RKO (cell line): ENCODE data around the gene ASCC3.
"Not testable (repeated sequence)": the region's sequence is repeated elsewhere in the genome, so short reads cannot be mapped to it uniquely, and the experiment has no call there.

Experiments used
- DNase-seq: peaks from one replicate; pipeline ENCODE4 v3.0.0-alpha.2; 2016; ENCODE audit warnings: low spot score

Gene ASCC3

DNA sequence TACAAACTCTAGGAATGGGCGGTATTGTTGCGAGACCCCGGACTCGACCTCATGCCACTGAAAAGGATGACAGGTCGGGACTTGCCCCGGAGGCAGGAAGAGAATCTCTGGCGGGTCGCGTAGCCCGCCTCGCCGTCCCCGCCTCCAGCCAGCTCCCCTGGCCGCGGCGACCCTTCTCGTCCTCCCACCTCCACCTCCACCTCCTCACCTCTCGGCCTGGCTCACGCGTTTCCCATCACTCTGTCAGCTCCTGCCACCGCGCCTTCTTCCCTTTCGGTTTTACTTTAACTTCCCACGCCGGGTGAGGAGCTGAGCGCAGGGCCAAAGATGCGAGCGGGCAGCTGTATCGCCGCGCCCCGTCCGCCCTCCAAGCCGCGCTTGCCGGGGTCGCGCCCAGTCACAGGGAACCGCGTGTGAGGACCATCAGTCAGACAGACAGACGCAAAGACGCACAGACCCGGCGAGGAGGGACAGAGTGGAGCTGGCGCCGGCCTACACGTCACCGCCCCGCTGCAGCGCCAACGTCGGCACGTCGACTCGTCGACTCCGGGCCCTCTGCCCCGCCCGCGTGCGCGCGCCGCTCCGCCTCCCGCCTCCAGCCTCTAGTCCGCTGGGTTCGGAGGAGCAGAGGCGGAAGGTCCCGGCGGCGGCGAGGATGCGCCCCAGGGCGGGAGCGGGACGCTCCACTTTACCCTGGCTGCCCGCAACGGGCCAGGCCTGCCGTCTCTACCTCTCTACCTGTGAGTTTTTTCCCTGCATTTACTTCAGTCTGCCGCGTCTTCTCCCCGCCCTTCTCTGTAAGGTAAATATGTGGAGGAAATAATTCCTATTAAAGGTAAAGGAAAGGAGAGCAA lies at the start of gene ASCC3:
TSS of gene ASCC3 (minus strand) at position 477 of the 854 bp plus-strand sequence. CDS start 13,332 bp downstream, outside the sequence.
- DNase-seq = peak; percentile 94

DNA sequence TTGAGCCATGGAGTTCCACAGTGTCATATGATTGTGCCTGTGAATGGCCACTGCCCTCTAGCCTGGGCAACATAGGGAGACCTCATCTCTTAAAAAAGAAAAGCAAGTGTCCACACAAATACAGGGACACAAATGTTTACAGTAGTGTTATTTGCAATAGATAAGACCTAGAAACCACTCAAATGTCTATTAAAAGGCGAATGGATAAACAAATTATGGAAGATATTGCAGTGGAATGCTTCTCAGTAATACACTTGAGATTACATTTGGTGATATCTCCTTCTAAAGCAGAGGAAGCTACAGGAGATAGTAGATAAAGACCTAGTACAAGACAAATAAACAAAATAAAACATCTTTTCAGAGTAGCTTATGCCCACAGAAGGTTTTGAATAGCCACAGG lies 44.6 kb upstream of the ASCC3 start:
- no peak for DNase-seq

DNA sequence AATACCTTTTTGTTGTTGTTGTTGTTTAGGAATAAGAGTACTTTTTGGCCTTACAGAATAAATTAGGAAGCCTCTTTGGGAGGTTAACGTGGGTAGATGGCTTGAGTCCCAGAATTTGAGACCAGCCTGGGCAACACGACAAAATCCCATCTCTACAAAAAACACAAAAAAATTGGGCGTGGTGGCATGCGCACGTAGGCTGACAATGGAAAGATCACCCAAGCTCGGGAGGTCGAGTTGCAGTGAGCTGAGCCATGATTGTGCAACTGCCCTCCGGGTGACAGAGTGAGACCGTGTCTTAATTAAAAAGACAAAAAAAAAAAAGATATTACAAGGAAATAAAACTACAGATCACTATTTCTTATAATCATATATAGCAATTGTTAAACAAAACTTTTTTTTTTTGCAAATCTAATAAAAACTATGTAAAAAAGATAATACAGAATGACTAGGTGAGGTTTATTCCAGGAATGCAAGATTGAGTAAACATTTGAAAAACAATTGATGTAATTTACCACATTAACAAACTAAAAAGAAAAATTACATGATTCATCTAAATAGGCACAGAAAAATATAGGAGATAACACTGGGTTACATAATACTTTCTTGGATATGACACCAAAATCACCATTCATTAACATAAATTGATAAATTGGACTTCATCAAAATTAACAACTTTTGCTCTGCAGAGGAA lies 43.6 kb upstream of the ASCC3 start:
- no peak for DNase-seq

DNA sequence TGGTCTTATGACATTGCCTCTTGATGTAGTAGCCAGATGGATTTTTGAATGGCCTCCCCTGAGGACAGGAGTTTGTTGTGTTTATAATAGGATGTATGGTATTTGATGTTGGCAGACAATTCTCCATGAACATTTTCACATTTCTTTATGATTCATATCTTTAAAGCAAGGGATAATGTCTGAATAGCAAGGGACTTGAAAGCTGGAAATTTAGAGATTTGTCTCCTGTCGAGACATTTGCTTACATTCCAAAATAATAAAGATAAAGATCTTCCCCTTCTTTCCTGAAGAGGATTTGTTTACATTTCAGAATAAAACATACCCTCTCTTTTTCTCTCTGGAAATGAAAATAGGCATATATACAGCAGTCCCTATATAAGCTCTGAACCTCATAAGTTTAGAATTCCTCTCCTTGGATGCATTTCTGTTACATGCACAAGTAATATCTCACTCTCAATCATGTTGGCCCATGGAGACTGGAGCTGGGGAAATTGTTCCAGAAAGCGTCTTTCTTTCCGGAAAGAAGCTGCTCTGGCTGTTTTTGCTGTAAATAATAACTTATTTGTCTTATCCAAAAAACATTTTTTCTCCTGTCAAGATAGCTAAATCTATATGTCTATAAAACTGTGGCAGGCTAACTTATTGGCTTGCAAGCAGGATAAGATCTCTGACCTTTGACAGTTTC lies 42.5 kb upstream of the ASCC3 start:
- no peak for DNase-seq

DNA sequence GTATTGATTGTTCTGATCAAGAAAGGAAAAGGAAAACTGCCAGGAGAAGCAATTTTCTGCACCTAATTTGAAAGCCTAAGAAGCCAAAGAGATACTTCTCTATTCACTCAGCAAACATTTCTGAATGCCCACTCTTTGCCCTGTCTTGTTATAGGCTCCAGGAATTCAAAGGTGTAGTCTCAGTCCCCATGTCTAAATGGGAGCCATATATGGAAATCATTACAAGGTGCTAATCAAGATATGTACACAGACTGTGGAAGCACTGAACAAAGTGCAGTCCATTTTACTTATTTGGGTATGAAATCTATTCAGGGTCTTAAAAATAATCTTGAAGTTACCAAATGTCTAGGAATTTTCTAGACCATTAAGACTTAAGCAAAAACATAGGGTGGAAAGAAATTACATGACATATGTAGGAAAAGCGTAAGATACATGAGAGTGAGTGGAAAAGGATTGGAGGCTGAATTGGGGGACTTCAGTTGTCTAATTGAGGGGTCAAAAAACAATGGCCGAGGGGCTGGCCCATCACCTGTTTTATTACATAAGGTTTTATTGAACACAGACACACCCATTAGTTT lies 39.0 kb upstream of the ASCC3 start:
- DNase-seq = no peak

- DNase-seq = no peak
Observed at GRCh38 chr6:100918152-100918551, 37.0 kb upstream of the ASCC3 start.

GRCh38 chr6:100915876-100916275 lies 34.7 kb upstream of the ASCC3 start:
- DNase-seq = no peak

DNA sequence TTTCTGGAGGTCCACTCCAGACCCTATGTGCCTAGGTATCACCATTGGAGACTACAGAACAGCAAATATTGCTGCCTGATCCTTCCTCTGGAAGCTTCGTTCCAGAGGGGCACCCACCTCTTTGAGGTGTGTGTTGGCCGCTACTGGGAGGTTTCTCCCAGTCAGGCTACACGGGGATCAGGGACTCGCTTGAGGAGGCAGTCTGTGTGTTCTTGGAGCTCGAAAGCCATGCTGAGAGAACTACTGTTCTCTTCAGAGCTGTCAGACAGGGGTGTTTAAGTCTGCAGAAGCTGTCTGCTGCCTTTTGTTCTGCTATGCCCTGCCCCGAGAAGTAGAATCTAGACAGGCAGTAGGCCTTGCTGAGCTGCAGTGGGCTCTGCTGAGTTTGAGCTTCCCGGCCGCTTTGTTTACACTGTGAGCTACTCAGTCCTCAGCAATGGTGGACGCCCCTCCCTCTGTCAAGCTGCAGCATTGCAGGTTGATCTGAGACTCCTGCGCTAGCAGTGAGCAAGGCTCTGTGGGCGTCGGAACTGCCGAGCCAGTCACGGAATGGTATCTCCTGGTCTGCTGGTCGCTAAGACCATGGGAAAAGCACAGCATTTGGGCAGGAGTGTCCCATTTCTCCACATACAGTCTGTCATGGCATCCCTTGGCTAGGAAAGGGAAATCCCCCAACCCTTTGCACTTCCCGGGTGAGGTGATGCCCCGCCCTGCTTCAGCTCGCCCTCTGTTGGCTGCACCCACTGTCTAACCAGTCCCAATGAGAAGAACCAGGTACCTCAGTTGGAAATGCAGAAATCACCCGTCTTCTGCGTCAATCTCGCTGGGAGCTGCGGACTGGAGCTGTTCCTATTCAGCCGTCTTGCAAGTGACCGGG lies 32.5 kb upstream of the ASCC3 start:
- no peak for DNase-seq

- DNase-seq = no peak
Observed at GRCh38 chr6:100906325-100906724, 25.2 kb upstream of the ASCC3 start.

DNA sequence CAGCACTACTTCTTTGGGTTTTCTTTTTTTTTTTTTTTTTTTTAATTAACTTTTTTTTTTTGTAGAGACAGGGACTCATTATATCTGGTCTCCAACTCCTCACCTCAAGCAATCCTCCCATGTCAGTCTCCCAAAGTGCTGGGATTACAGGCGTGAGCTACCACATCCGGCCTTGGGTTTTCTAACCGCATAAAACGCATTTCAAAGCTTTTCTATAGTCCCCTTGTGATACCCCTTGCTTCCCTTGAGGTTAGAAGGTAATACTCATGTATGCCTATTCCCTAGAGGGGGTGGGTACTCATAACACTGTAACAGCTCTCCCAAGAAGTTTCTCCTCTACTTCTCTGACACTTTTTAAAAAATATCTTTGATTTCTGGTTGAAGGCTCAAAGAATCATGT lies 23.9 kb upstream of the ASCC3 start:
- no peak for DNase-seq

DNA sequence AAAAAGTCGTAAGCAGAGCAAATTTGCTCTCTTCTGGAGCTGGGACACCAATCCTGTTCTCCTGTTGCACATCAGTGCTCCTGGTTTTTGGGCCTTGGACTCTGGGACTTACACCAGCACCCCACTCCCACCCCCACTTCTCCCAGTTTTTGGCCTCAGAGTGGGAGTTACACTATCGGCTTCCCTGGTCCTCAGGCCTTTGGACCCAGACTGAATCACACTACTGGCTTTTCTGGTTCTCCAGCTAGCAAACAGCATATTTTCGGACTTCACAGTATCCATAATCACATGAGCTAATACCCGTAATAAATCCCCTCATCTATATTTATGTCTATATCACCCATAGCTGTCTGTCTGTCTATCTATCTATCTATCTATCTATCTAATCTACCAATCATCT lies 23.2 kb upstream of the ASCC3 start:
- DNase-seq = no peak

- DNase-seq = no peak
Observed at GRCh38 chr6:100901582-100901981, 20.5 kb upstream of the ASCC3 start.

DNA sequence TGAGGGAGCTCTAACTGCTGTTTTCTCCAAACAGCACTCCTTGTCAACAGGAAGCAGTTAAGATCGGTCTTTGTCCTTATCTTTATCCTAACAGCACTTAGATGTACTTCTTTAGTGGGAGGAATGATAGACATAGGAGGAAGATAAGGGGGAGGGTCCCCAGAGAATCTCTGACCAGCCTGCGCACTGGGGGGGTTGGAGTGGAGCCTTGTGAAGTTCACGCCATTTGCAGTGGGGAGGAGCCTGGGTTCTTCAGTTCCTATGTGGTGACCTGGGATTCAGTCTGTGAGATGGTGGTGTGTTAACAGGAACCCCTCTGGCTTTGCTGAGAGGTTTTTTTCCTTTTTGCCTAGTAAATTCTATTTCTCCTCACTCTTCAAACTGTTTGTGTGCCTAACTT lies 18.1 kb upstream of the ASCC3 start:
- DNase-seq = no peak

GRCh38 chr6:100897671-100898070 lies 16.5 kb upstream of the ASCC3 start:
- no peak for DNase-seq

- no peak for DNase-seq
Observed at GRCh38 chr6:100893743-100894142, 12.6 kb upstream of the ASCC3 start.

- DNase-seq = no peak
Observed at GRCh38 chr6:100892693-100893092, 11.6 kb upstream of the ASCC3 start.

GRCh38 chr6:100892116-100892515 lies 11.0 kb upstream of the ASCC3 start:
- DNase-seq = no peak

DNA sequence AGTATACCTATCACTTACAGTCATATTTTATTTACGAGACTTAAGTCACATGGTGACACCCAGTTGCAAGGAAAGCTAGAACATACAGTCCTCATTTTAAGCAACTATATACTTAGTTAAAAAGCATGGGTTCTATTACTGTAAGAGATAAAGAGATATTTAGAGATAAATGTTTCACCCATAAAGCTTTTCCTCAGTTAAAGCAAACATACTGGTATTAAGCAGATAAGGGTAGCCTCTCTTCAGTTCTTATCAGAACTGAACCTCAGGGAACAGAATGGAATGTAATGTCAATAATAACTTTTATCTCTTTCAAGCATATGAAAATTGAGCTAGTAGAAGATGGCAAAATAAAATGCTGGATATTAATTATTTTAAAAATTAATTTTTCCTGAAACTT lies 9.9 kb upstream of the ASCC3 start:
- no peak for DNase-seq

- not testable (repeated sequence) for DNase-seq
Observed at GRCh38 chr6:100890646-100891045, 9.5 kb upstream of the ASCC3 start.

DNA sequence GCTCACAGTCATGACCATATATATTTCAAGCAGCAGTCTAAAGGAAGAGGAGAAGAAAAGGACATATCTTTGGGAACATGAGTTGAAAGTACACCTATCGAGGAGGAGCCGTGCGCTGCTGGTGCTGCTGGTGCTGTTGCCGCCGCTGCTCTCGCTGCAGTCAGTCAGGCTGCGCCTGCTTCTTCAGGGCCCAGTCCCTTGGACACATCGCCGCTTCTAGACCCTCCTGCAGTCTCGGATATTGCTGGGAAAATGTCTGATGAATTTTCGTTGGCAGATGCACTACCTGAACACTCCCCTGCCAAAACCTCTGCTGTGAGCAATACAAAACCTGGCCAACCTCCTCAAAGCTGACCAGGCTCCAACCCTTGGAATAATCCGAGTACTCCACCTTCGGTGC lies 8.2 kb upstream of the ASCC3 start:
- no peak for DNase-seq

GRCh38 chr6:100886076-100886475 lies 4.9 kb upstream of the ASCC3 start:
- no peak for DNase-seq

- DNase-seq = no peak
Observed at GRCh38 chr6:100883347-100883746, 2.2 kb upstream of the ASCC3 start.
